OCI-LY1 (cell line): ENCODE results near the gene METTL26.

Source experiments
- H2AFZ ChIP-seq: fragments of 200-600 bp; sonication (generic), shearing (Covaris generic); 2 replicates; pipeline ENCODE4 v1.6.0; 2014; ENCODE audit warnings: antibody characterized with exemption, mild to moderate bottlenecking, low read length
- H3F3A ChIP-seq: fragments of 200-600 bp; sonication (generic), shearing (Covaris generic); 2 replicates; pipeline ENCODE4 v1.6.0; 2014; ENCODE audit warnings: mild to moderate bottlenecking, antibody characterized with exemption, low read length, moderate library complexity; ENCODE audit not compliant: insufficient read depth
- H3K27ac ChIP-seq: fragments of 200-600 bp; sonication (generic); 2 replicates; pipeline ENCODE4 v1.5.1; 2014; ENCODE audit warnings: low read length, mixed run types, mild to moderate bottlenecking, low read depth; ENCODE audit not compliant: poor library complexity, severe bottlenecking
- H3K27me3 ChIP-seq: fragments of 200-600 bp; sonication (generic); 2 replicates; pipeline ENCODE4 v1.6.0; 2014; ENCODE audit warnings: antibody characterized with exemption, mild to moderate bottlenecking, low read length, moderate library complexity; ENCODE audit not compliant: insufficient read depth
- H3K36me3 ChIP-seq: fragments of 200-600 bp; sonication (generic); 2 replicates; pipeline ENCODE4 v1.6.1; 2014; ENCODE audit warnings: mild to moderate bottlenecking, antibody characterized with exemption, low read length, moderate library complexity, mixed read lengths; ENCODE audit not compliant: insufficient read depth
- H3K4me1 ChIP-seq: fragments of 200-600 bp; sonication (generic); 2 replicates; pipeline ENCODE4 v1.5.1; 2014; ENCODE audit warnings: mild to moderate bottlenecking, low read length, moderate library complexity; ENCODE audit not compliant: insufficient read depth, severe bottlenecking
- H3K4me2 ChIP-seq: fragments of 200-600 bp; sonication (generic), shearing (Covaris generic); 2 replicates; pipeline ENCODE4 v1.6.1; 2014; ENCODE audit warnings: low read length
- H3K4me3 ChIP-seq: fragments of 200-600 bp; sonication (generic); 2 replicates; pipeline ENCODE4 v1.5.1; 2014; ENCODE audit warnings: low read length, low read depth, mild to moderate bottlenecking, mixed read lengths; ENCODE audit not compliant: poor library complexity, severe bottlenecking
- H3K79me2 ChIP-seq: fragments of 200-600 bp; shearing (Covaris generic); 2 replicates; pipeline ENCODE4 v1.6.1; 2016; ENCODE audit warnings: mixed run types, low read length, mixed read lengths; ENCODE audit not compliant: insufficient read depth
- H3K9ac ChIP-seq: fragments of 200-600 bp; sonication (generic), shearing (Covaris generic); 2 replicates; pipeline ENCODE4 v1.6.1; 2014; ENCODE audit warnings: mild to moderate bottlenecking, low read length, mixed read lengths
- H3K9me2 ChIP-seq: fragments of 200-600 bp; sonication (generic), shearing (Covaris generic); 2 replicates; pipeline ENCODE4 v1.6.1; 2014; ENCODE audit warnings: low read depth, mild to moderate bottlenecking, low read length, mixed read lengths
- H3K9me3 ChIP-seq: fragments of 200-600 bp; shearing (Covaris generic); 2 replicates; pipeline ENCODE4 v1.6.1; 2014; ENCODE audit warnings: low read length, mixed read lengths
- H4K20me1 ChIP-seq: fragments of 200-600 bp; sonication (generic), shearing (Covaris generic); 2 replicates; pipeline ENCODE4 v1.6.0; 2016; ENCODE audit warnings: mild to moderate bottlenecking, low read length; ENCODE audit not compliant: insufficient read depth
- CTCF ChIP-seq: fragments of 200-600 bp; sonication (generic), shearing (Covaris generic); IDR thresholded peaks from 2 replicates; pipeline ENCODE4 v1.5.1; 2017; ENCODE audit warnings: mild to moderate bottlenecking, antibody characterized with exemption, low read length, moderate library complexity, mixed read lengths
- EZH2 ChIP-seq: fragments of 200-600 bp; sonication (generic), shearing (Covaris generic); IDR thresholded peaks from 2 replicates; pipeline ENCODE4 v1.8.0; 2017; ENCODE audit warnings: borderline replicate concordance, mixed run types, mild to moderate bottlenecking, antibody characterized with exemption, low read length, moderate library complexity, mixed read lengths

The METTL26 gene

GRCh38 chr16:634051-634670 is 1.9 kb downstream of the METTL26 start:
- Histone ChIP-seq H2AFZ (no peak overlapping the region), H3K9me2 (no peaks in the 10 kb centered on the region), H3K4me1 (peaks cover 19% of the 10 kb centered on the region), H3F3A (no peaks in the 10 kb centered on the region), H4K20me1 (no peaks in the 10 kb centered on the region), H3K4me3 (no peak overlapping the region), H3K27ac (no peak overlapping the region), H3K79me2 (no peaks in the 10 kb centered on the region), H3K9ac (no peak overlapping the region), H3K27me3 (no peaks in the 10 kb centered on the region; the same call in 1 of the 2 replicates), H3K36me3 (no peaks in the 10 kb centered on the region), H3K9me3 (no peaks in the 10 kb centered on the region), H3K4me2 (no peak overlapping the region)
- TF ChIP-seq EZH2 (no peak), CTCF (no peak)

GRCh38 chr16:633336-634050 is 2.6 kb downstream of the METTL26 start:
- no peaks in the 10 kb centered on the region for H4K20me1 ChIP-seq

More at GRCh38 chr16:633336-634050, 2.6 kb downstream of the METTL26 start:
- Histone ChIP-seq H2AFZ (no peak overlapping the region), H3K4me2 (no peak overlapping the region), H3K9me2 (no peaks in the 10 kb centered on the region), H3K27ac (no peak overlapping the region), H3K9ac (no peak overlapping the region), H3K79me2 (no peaks in the 10 kb centered on the region), H3K4me3 (no peak overlapping the region), H3K9me3 (no peaks in the 10 kb centered on the region), H3F3A (no peaks in the 10 kb centered on the region), H3K27me3 (no peaks in the 10 kb centered on the region; the same call in 1 of the 2 replicates), H3K36me3 (no peaks in the 10 kb centered on the region), H3K4me1 (peaks cover 12% of the 10 kb centered on the region)
- TF ChIP-seq EZH2 = no peak
- TF ChIP-seq CTCF = no peak
